ENCODE measurements around the gene GRK5. TPM values are rescaled to one million over a fixed set of nuclear protein-coding genes. Genes with fewer than 3 reads are reported as not detected.
"Not testable (repeated sequence)": the region's sequence is repeated elsewhere in the genome, so short reads cannot be mapped to it uniquely, and the experiment has no call there.

GRK5 gene
- total RNA-seq, 1 donor from 2014 or later = 2.8 TPM

GRCh38 chr10:119270762-119271366, 63.5 kb downstream of the GRK5 start:
- no peak overlapping the region for H3K4me3 ChIP-seq (ENCODE audit: low read depth, low read length)
- no peak for TF ChIP-seq CTCF (IDR thresholded peaks at IDR 0.05; ENCODE audit: insufficient read depth, low read length, poor library complexity, severe bottlenecking)
- no peaks in the 10 kb centered on the region for H3K27me3 ChIP-seq (ENCODE audit: control insufficient read depth, insufficient read depth, low read length)
- DNase-seq (ENCODE audit: low read depth) = no peak
- H3K36me3 ChIP-seq (ENCODE audit: control insufficient read depth, insufficient read depth, low read length) = no peaks in the 10 kb centered on the region

GRCh38 chr10:119272338-119272734, 65.0 kb downstream of the GRK5 start:
- not testable (repeated sequence) for H3K27me3 ChIP-seq (ENCODE audit: control insufficient read depth, insufficient read depth, low read length); H3K4me3 ChIP-seq (ENCODE audit: low read depth, low read length); H3K36me3 ChIP-seq (ENCODE audit: control insufficient read depth, insufficient read depth, low read length); DNase-seq (ENCODE audit: low read depth)

DNA sequence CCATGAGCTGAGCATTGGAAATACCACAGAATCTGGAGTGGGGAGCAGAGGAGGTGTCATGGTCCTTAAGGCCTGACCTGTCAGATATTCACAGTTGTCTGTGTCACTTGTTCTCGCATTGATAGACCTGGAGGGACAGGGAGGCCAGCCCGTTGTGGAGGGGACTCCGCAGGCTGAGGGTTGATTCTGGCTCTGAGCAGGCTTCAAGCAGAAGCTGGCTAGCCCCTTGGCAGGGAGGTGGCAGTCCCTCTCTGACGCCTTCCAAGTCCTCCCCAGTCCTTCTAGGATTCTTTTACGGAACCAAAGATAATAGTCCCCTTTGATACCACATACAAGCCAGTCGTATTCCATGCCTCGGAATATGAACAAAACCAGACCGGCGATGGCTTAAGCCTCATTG, 65.4 kb downstream of the GRK5 start:
- no peaks in the 10 kb centered on the region for H3K27me3 ChIP-seq (ENCODE audit: control insufficient read depth, insufficient read depth, low read length)
- no peak overlapping the region for H3K4me3 ChIP-seq (ENCODE audit: low read depth, low read length)
- no peak for TF ChIP-seq CTCF (IDR thresholded peaks at IDR 0.05; ENCODE audit: insufficient read depth, low read length, poor library complexity, severe bottlenecking)

DNA sequence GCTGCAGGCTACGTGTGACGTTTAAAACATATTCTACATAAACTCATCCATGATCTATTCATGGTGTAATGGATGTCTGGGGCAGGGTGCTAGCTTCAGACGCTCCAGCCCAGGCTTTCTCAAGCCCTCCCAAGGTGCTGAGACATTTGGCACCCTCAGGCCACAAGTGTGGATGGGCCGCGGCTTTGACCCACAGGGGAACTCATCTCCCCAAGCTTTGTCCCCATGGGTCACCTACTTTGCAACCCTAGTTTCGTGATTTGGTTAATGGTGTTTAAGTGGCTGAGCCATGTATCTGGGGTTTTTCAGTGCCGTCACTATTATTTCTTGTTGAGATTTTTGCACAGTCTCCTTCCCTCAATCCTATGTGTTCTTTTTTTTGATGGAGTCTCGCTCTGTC, 66.0 kb downstream of the GRK5 start:
- Histone ChIP-seq H3K27me3 (ENCODE audit: control insufficient read depth, insufficient read depth, low read length) (no peaks in the 10 kb centered on the region), H3K36me3 (ENCODE audit: control insufficient read depth, insufficient read depth, low read length) (no peaks in the 10 kb centered on the region)
- DNase-seq (ENCODE audit: low read depth) = no peak

More for the DNA sequence above, 65.4 kb downstream of the GRK5 start:
- H3K36me3 ChIP-seq (ENCODE audit: control insufficient read depth, insufficient read depth, low read length) = no peaks in the 10 kb centered on the region
- no peak for DNase-seq (ENCODE audit: low read depth)

DNA sequence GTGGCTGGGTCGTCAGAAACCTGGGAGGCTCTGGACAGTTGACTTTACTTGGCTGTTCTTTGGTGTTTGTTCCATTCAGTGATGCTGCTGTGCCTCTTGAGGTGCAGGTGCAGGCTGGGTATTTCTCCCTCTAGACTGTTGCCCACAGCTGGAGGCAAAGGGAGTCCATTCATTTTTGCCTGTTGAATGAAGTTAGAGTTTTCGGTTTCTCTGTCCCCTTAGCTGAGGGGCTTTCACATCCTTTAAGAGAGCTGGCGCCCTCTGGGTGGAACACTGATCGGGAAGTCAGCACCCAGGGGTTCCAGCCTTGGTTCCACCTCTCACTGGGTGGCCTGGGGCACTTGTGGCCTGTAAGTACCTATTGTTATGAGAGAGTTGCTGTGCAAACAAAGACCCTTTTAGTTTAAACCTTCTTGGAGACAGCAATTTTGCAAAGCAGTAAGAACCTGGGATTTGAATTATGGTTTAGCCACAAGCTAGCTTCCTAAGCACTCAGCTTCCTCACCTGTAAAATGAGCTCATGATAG, 67.2 kb downstream of the GRK5 start:
- Histone ChIP-seq H3K27me3 (ENCODE audit: control insufficient read depth, insufficient read depth, low read length) (no peaks in the 10 kb centered on the region), H3K36me3 (ENCODE audit: control insufficient read depth, insufficient read depth, low read length) (no peaks in the 10 kb centered on the region), H3K4me3 (ENCODE audit: low read depth, low read length) (no peak overlapping the region)
- no peak for TF ChIP-seq CTCF (IDR thresholded peaks at IDR 0.05; ENCODE audit: insufficient read depth, low read length, poor library complexity, severe bottlenecking)
- no peak for DNase-seq (ENCODE audit: low read depth)

More for the DNA sequence above, 66.0 kb downstream of the GRK5 start:
- H3K4me3 ChIP-seq (ENCODE audit: low read depth, low read length) = no peak overlapping the region
- TF ChIP-seq CTCF (IDR thresholded peaks at IDR 0.05; ENCODE audit: insufficient read depth, low read length, poor library complexity, severe bottlenecking) = no peak

- H3K27me3 ChIP-seq (ENCODE audit: control insufficient read depth, insufficient read depth, low read length) = no peaks in the 10 kb centered on the region
- TF ChIP-seq CTCF (IDR thresholded peaks at IDR 0.05; ENCODE audit: insufficient read depth, low read length, poor library complexity, severe bottlenecking) = no peak
- no peak for DNase-seq (ENCODE audit: low read depth)
- H3K4me3 ChIP-seq (ENCODE audit: low read depth, low read length) = no peak overlapping the region
- no peaks in the 10 kb centered on the region for H3K36me3 ChIP-seq (ENCODE audit: control insufficient read depth, insufficient read depth, low read length)
Measured at GRCh38 chr10:119275085-119275484, 67.7 kb downstream of the GRK5 start.

- not testable (repeated sequence) for H3K27me3 ChIP-seq (ENCODE audit: control insufficient read depth, insufficient read depth, low read length); DNase-seq (ENCODE audit: low read depth); H3K36me3 ChIP-seq (ENCODE audit: control insufficient read depth, insufficient read depth, low read length); H3K4me3 ChIP-seq (ENCODE audit: low read depth, low read length)
Measured at GRCh38 chr10:119276194-119276593, 68.8 kb downstream of the GRK5 start.
